Measurements from ENCODE around the gene CHST15.

The CHST15 gene

DNA sequence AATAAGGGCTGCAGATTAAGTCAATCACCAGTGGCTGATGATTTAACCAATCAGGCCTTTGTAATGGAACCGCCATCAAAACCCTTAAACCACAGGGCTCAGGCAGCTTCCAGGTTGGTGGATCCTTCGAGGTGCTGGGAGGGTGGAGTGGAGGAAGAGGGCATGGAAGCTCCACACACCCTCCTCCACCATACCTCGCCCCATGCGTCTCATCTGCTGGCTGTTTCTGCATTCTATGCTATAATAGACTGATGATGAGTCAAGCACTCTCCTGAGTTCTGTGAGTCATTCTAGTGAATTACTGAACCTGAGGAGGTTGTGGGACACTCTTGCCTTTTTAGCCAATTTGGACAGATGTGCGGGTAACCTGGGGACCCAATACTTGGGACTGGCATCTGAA lies 43.9 kb downstream of the CHST15 start:
- no peaks in the 10 kb centered on the region for H3K79me2 ChIP-seq (ENCODE audit: insufficient read depth, low read length)
- no peaks in the 10 kb centered on the region for H4K20me1 ChIP-seq (ENCODE audit: insufficient read depth, low read length)
- no peak overlapping the region for H3K4me3 ChIP-seq (ENCODE audit: low read depth in 1 of 2, low read length in 2 of 2)
- no peaks in the 10 kb centered on the region for H3K27me3 ChIP-seq (ENCODE audit: insufficient read depth, low read length, poor library complexity)
- H3K4me2 ChIP-seq (ENCODE audit: insufficient read depth, low read length), result no peak overlapping the region
- DNase-seq, result no peak
- ATAC-seq (ENCODE audit: insufficient read depth, low read depth), result no peak
- H3K9ac ChIP-seq (ENCODE audit: low read depth, low read length), result no peak overlapping the region
- H3K27ac ChIP-seq (ENCODE audit: low read length), result no peak overlapping the region
- H3K4me1 ChIP-seq (ENCODE audit: insufficient read depth, low read length), result peaks cover 9% of the 10 kb centered on the region
- no peaks in the 10 kb centered on the region for H3K36me3 ChIP-seq (ENCODE audit: insufficient read depth, low read length)
- TF ChIP-seq, protein P1, sequence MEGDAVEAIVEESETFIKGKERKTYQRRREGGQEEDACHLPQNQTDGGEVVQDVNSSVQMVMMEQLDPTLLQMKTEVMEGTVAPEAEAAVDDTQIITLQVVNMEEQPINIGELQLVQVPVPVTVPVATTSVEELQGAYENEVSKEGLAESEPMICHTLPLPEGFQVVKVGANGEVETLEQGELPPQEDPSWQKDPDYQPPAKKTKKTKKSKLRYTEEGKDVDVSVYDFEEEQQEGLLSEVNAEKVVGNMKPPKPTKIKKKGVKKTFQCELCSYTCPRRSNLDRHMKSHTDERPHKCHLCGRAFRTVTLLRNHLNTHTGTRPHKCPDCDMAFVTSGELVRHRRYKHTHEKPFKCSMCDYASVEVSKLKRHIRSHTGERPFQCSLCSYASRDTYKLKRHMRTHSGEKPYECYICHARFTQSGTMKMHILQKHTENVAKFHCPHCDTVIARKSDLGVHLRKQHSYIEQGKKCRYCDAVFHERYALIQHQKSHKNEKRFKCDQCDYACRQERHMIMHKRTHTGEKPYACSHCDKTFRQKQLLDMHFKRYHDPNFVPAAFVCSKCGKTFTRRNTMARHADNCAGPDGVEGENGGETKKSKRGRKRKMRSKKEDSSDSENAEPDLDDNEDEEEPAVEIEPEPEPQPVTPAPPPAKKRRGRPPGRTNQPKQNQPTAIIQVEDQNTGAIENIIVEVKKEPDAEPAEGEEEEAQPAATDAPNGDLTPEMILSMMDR (IDR thresholded peaks at IDR 0.05; ENCODE audit: borderline replicate concordance, extremely low read depth, low read length, poor library complexity, severe bottlenecking), result no peak
- no peak for TF ChIP-seq EZH2 (IDR thresholded peaks at IDR 0.05; ENCODE audit: borderline replicate concordance, low read depth, low read length, severe bottlenecking)
- H3K9me3 ChIP-seq (ENCODE audit: insufficient read depth, low read length, severe bottlenecking), result no peaks in the 10 kb centered on the region
- H2AFZ ChIP-seq (ENCODE audit: low read depth, low read length), result no peak overlapping the region

DNA sequence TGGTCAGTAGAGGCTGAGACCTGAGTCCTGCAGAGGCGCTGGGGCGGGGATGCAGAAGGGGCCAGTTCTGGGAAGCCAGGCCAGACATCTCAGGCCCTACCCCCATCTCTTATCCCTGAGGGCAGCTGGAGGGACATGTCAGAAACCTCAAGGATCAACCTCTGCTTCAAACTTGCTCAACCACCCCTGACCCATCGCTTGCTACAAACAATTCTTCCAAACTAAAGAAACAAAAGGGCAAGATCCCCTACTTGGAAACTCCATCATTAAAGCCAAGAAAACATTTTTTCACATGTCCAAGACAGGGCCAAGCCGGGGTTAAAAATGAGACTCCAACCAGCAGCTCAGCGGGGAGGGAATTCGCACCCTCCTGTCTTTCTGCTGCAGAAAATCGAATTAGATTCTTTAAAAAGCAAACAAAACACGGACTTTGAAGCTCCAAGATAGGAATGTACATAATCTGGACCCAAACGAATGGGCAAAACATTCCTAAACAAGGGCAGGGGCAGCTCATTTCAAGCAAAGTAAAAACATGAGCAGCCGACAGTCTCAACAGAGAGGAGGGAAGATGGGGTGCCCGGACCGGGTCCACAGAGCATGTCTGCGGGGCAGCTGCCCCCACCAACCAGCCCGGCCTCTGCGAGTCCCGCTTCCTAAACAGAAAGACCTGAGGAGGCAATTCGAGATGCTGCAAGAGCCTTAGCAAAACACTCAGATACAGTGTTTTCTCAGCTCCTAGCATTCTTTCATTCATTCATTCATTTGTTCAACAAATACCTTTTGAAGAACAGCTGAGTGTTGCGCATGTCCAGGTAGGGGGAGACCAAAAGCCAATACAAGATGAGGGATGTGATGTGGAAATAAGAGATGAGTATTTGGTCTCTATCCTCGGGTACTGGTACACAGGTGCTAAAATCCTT lies 44.8 kb downstream of the CHST15 start:
- H3K9me3 ChIP-seq (ENCODE audit: insufficient read depth, low read length, severe bottlenecking), result no peaks in the 10 kb centered on the region
- no peak overlapping the region for H3K4me2 ChIP-seq (ENCODE audit: insufficient read depth, low read length)
- no peak for TF ChIP-seq EZH2 (IDR thresholded peaks at IDR 0.05; ENCODE audit: borderline replicate concordance, low read depth, low read length, severe bottlenecking)
- TF ChIP-seq, protein P1 (IDR thresholded peaks at IDR 0.05; ENCODE audit: borderline replicate concordance, extremely low read depth, low read length, poor library complexity, severe bottlenecking), result no peak
- H3K9ac ChIP-seq (ENCODE audit: low read depth, low read length), result no peak overlapping the region
- peaks cover 11% of the 10 kb centered on the region for H3K4me1 ChIP-seq (ENCODE audit: insufficient read depth, low read length)
- no peak overlapping the region for H3K4me3 ChIP-seq (ENCODE audit: low read depth in 1 of 2, low read length in 2 of 2)
- ATAC-seq (ENCODE audit: insufficient read depth, low read depth) (no peak), DNase-seq (no peak)
- no peak overlapping the region for H2AFZ ChIP-seq (ENCODE audit: low read depth, low read length)
- no peaks in the 10 kb centered on the region for H3K36me3 ChIP-seq (ENCODE audit: insufficient read depth, low read length)
- no peaks in the 10 kb centered on the region for H3K79me2 ChIP-seq (ENCODE audit: insufficient read depth, low read length)
- 0 out of 2 replicates have a peak, but pooled peaks cover under 1% of the 10 kb centered on the region for H4K20me1 ChIP-seq (ENCODE audit: insufficient read depth, low read length)
- H3K27me3 ChIP-seq (ENCODE audit: insufficient read depth, low read length, poor library complexity), result no peaks in the 10 kb centered on the region
- no peak overlapping the region for H3K27ac ChIP-seq (ENCODE audit: low read length)

DNA sequence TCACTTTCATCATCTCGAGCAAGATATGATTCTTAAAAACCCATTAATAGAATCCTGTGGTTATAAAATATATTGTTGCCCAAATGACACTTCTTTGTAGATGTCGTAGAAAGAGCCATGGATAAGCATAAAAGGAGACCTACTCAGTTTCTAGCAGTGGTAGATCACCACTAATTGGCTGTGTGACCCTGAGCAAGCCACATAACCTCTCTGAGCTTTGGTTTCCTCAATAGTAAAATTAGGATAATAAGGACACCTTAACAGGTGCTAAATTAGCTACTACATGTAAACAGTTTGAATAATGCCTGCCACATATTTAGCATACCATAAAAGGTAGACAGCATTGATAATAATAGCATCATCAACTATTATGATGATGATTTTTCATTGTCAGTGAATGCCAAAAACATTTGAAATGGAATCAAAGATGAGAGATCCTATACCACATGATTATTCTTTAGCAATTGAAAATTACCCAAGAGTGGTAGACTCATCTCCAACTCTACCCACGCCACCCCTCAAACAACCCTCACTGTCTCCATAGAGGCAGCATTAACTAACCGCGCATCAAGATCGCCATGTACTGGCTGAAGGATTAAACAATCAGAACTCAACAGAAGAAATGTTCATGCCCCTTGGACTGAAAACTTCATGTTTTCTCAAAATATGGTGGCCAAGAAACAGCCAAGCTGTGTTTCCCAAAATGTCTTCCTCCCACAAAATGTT lies 45.8 kb downstream of the CHST15 start:
- 0 out of 2 replicates have a peak, but pooled peaks cover 4% of the 10 kb centered on the region for H4K20me1 ChIP-seq (ENCODE audit: insufficient read depth, low read length)
- no peak for ATAC-seq (ENCODE audit: insufficient read depth, low read depth)

More for the DNA sequence above, 45.8 kb downstream of the CHST15 start:
- no peaks in the 10 kb centered on the region for H3K36me3 ChIP-seq (ENCODE audit: insufficient read depth, low read length)
- H3K4me1 ChIP-seq (ENCODE audit: insufficient read depth, low read length), result peaks cover 21% of the 10 kb centered on the region
- TF ChIP-seq, protein P1 (IDR thresholded peaks at IDR 0.05; ENCODE audit: borderline replicate concordance, extremely low read depth, low read length, poor library complexity, severe bottlenecking), result no peak
- TF ChIP-seq EZH2 (IDR thresholded peaks at IDR 0.05; ENCODE audit: borderline replicate concordance, low read depth, low read length, severe bottlenecking), result no peak
- H3K79me2 ChIP-seq (ENCODE audit: insufficient read depth, low read length), result no peaks in the 10 kb centered on the region
- no peaks in the 10 kb centered on the region for H3K9me3 ChIP-seq (ENCODE audit: insufficient read depth, low read length, severe bottlenecking)
- H3K4me2 ChIP-seq (ENCODE audit: insufficient read depth, low read length), result no peak overlapping the region
- no peaks in the 10 kb centered on the region for H3K27me3 ChIP-seq (ENCODE audit: insufficient read depth, low read length, poor library complexity)
- H2AFZ ChIP-seq (ENCODE audit: low read depth, low read length), result no peak overlapping the region
- H3K4me3 ChIP-seq (ENCODE audit: low read depth in 1 of 2, low read length in 2 of 2), result no peak overlapping the region
- no peak overlapping the region for H3K9ac ChIP-seq (ENCODE audit: low read depth, low read length)
- no peak for DNase-seq
- no peak overlapping the region for H3K27ac ChIP-seq (ENCODE audit: low read length)
